ENCODE results near the gene EIF4G3. TPM values are rescaled to one million over a fixed set of nuclear protein-coding genes. Genes with fewer than 3 reads are reported as not detected.

Gene EIF4G3
- total and polyA plus RNA-seq, 9 of the 15 experiments (the other 6 are each of a cell fraction or from before 2014, with no cell fraction given), result 6.7 to 40.5 (median 32.1) TPM

DNA sequence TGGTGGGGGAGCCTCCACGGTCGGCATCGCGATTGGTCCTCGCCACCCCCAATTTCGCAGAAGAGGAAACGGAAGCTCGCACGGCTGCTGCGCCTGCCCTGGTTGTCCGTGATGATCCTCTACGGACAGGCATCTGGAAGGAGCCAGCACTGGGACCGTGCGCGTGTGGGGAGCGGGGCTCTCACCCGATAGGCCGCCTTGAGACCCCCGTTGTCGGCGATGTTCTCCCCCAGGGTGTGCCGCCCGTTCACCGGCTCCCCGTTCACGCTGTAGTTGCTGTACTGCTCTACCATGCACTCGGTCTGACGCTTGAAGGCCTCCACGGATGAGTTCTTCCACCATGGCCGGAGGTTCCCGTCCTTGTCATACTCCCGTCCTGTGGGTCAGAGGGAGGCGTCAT is 48.4 kb upstream of the EIF4G3 start:
- Histone ChIP-seq H3K9me3 (replicated peaks; ENCODE audit: control insufficient read depth, insufficient read depth, low read depth, low read length) (no peaks in the 10 kb centered on the region), H3K27me3 (ENCODE audit: control insufficient read depth in 2 of 2, insufficient read depth in 2 of 2, low read length in 2 of 2) (no peaks in the 10 kb centered on the region), H3K9ac (ENCODE audit: insufficient read depth in 1 of 2, low read depth in 2 of 2, low read length in 2 of 2) (no peak overlapping the region), H3K27ac (ENCODE audit: extremely low read depth, low read depth, low read length) (no peak overlapping the region), H2AFZ (ENCODE audit: low read depth, low read length) (no peak overlapping the region), H3K79me2 (ENCODE audit: control insufficient read depth, insufficient read depth, low read length) (no peaks in the 10 kb centered on the region), H4K20me1 (replicated peaks; ENCODE audit: control insufficient read depth, insufficient read depth, low read length) (no peaks in the 10 kb centered on the region), H3K4me3 (no peak overlapping the region), H3K4me1 (replicated peaks in 1 of 2; ENCODE audit: control insufficient read depth in 2 of 2, insufficient read depth in 2 of 2, low read length in 2 of 2) (no peaks in the 10 kb centered on the region; a peak in 1 of 5 replicates), H3K36me3 (ENCODE audit: control insufficient read depth, insufficient read depth, low read length) (peaks cover 15% of the 10 kb centered on the region; the same call in 2 of the 3 replicates), H3K9me1 (ENCODE audit: control insufficient read depth, insufficient read depth, low read length) (no peaks in the 10 kb centered on the region), H3K4me2 (ENCODE audit: insufficient read depth, low read length) (no peak overlapping the region)
- ATAC-seq, result no peak
- TF ChIP-seq MYNN (IDR thresholded peaks at IDR 0.05) (no peak), MYNN (CRISPR knock-in tag; IDR thresholded peaks at IDR 0.05) (no peak), RBBP5 (IDR thresholded peaks at IDR 0.05; ENCODE audit: borderline replicate concordance, insufficient read depth, low read length, poor library complexity, severe bottlenecking) (no peak), ZNF316 (IDR thresholded peaks at IDR 0.05) (no peak), HEY1 (CRISPR knock-in tag; IDR thresholded peaks at IDR 0.05; ENCODE audit: borderline replicate concordance) (no peak), NFIC (IDR thresholded peaks at IDR 0.05) (no peak), FOXP1 (CRISPR knock-in tag; IDR thresholded peaks at IDR 0.05) (no peak), POLR2A (conservative IDR thresholded peaks at IDR 0.05) (no peak), ZKSCAN3 (CRISPR knock-in tag; IDR thresholded peaks at IDR 0.05) (no peak), POLR2G (IDR thresholded peaks at IDR 0.05; ENCODE audit: low read depth, low read length) (peak; percentile 51)
- TF ChIP-seq, protein P1, sequence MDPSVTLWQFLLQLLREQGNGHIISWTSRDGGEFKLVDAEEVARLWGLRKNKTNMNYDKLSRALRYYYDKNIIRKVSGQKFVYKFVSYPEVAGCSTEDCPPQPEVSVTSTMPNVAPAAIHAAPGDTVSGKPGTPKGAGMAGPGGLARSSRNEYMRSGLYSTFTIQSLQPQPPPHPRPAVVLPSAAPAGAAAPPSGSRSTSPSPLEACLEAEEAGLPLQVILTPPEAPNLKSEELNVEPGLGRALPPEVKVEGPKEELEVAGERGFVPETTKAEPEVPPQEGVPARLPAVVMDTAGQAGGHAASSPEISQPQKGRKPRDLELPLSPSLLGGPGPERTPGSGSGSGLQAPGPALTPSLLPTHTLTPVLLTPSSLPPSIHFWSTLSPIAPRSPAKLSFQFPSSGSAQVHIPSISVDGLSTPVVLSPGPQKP (CRISPR knock-in tag; IDR thresholded peaks at IDR 0.05), result 0 out of 2 replicates have a peak, but pooled peaks have one; percentile 43
- TF ChIP-seq, protein P2, sequence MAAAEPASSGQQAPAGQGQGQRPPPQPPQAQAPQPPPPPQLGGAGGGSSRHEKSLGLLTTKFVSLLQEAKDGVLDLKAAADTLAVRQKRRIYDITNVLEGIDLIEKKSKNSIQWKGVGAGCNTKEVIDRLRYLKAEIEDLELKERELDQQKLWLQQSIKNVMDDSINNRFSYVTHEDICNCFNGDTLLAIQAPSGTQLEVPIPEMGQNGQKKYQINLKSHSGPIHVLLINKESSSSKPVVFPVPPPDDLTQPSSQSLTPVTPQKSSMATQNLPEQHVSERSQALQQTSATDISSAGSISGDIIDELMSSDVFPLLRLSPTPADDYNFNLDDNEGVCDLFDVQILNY (CRISPR knock-in tag; IDR thresholded peaks at IDR 0.05), result no peak
- intact Hi-C loops (cut with micrococcal nuclease) (no loop called here), in situ Hi-C loops (cut with MboI) (no loop called here)
- 89% methylated on average over 33 of the region's 33 CpGs for WGBS (ENCODE audit: insufficient coverage, low coverage, missing lambda C conversion rate)
- CTCF ChIA-PET (ENCODE audit: low intra/inter-chr PET ratio), result no interaction called here
- no peak for DNase-seq (ENCODE audit: extremely low read depth in 1 of 4, low spot score in 3 of 4)
- POLR2A ChIA-PET, result interaction anchor here (0.8 kb wide), 1 partner anchor 129 kb away, joined by 3 read pairs; no protein-coding TSS in a partner anchor
- BruUV-seq (replicated peaks), result no TSS peak
- FAIRE-seq, result no peak

Measured in K562 (cell line).